T-helper 9 cell (primary cell): ENCODE measurements around the gene CDH13.
A peak's percentile ranks its signal among the peaks of the same experiment; 100 is the strongest.

Experiments used
- DNase-seq: peaks from one replicate; pipeline ENCODE4 v3.0.0-alpha.2; 2020

CDH13 gene

DNA sequence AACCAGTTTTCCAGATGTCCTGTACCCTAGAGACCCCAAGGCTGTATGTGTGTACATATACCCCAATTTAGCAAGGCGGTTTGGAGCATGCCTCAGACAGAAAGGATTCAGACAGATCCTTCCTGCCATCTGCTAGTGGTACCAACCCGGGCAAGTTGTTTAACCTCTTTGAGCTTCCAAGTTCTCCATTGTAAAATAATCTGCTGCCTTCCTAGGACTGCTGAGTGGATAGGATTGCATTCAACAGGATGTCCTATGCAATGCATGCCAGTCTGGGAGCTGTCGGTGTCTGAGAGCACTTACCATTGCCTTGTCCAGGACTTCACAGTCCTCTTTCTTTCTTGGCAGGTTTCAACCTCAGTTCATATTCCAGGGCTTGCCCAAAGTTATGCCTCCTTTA, 1.9 kb downstream of the CDH13 start:
- DNase-seq: no peak

DNA sequence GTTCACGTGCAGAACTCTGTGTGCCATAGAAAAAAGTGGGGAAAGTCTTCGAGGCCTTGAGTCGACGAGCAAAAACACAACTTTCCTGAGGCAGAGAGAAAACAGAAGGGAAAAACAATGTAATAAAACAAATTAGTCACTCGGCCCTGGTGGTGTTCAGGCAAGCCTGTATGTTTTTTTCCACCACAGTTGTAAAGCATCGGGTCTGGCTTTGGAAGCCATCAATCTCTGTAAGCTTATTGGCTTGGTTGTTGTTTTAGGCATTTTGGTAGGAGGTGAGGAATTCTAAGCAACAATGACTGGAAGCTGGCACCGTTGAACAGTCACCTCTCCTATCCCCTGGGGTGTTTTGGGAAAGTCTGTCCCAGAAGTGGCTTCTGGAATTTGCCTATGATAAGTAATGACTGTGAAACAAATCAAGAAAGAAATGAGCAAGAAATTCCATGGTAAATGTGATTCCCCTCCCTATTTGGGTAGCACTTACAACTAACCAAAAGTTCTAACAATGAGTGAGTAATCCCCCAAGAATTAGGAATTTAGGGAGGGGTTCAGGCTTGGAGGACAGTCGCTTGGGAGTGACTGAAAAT, 2.8 kb downstream of the CDH13 start:
- no peak for DNase-seq

DNA sequence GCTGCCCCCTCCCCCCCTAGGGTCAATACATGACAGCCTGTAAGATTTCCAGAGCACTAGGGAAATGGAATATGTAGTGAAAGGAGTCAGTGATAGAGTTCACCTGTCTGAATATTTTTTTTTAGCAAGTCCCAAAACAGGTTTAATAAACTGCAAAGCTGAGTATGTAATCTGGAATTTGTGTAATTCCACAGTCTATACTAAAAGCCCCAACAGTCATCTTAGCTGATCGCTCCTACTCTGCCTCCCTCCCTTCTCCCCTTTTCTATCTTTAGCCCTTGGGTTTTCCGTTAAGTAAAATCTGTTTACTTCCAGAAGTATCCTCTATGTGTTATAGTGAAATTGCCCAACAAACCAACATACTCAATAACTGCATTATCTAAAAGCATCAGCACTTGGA, 3.5 kb downstream of the CDH13 start:
- DNase-seq: no peak

DNA sequence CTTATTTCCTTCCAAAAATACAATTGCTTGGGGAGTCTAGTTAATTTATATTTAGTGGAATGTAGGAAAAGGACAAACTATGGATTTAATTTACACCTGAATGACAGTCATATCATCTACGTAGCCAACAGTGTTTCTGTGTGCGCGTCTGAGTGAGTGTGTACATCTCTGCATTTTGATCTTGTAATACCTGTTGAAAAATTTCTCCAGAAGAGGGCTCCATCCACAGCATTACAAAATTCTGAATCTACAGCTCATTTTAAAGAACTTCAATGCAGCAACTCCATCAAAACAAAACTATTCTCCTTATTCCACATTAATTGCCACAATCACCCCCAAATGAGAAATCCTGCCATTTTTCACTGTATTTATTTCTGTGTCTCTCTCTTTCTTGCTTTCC, 3.9 kb downstream of the CDH13 start:
- DNase-seq: no peak

DNA sequence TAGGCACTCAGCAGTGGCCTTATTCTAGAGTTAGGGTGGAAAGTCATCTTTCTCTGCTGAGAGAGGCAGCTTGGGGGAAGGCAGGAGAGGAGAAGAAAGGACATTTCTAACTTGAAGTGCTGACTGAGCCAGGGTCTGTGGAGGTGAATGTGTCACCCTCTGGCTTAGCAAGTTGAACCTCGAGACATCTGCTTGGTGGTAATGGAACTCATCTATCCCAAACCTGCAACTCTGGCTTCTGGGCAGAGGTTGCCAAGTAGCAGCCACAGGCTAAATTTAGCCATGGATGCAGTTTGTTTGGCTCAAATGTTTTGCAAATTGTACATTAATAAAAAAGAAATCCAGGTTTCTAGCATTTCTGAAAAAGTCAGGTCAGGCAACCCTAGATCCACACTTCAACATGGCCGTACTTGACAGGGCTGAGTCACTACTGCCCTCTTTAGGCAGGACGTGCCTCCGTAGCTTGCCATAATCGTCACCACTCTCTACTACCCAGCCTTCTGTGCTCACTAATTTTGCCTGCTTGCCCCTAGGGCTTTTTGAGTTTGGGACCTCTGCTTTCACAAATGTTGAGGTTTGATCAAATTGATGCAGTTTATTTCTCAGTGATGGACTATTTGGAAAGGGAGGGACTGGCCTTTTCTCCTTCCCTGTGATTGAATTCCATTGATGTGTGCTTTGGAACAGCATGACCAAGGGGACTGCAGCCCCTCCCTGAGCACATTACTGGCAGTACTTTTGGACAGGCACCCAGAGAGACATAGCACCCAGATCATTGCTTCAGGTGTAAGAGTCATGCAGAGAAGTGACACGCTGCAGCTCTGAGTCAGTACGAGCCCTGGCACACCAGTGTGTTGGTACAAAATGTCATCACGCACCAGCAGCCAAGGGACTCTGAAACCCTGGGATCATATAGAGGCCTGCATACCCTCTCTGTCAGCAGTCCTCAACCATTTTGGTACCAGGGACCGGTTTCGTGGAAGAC, 5.2 kb downstream of the CDH13 start:
- no peak for DNase-seq

DNA sequence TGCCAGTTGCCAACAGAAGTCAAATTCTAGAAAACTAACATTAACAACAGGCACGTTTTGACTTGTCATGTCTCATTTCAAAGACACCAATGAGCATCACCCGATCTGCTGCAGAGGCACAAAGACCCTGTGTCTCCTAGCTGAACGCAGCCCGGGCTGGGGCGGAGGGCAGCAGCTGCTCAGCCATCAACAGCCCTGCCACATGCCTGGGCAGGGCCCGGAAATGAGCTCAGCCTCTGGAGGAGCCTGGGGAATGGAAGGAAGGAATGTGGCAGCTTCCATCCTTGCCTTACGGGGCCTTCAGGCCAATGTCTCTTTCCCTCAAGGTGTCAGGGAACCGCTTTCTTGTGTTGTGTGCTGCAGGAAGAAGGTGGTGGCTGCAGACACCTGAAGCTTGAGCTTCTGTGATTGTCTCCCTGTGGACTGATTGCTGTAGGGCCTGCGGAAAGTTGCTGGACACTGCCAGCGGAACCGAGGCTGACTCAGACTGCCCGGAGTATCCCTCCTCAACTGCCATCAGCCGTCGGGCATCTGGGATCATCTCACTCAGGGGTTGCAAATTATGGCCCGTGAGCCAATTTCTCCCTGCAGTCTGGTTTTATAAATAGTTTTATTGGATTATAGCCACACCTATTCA, 7.3 kb downstream of the CDH13 start:
- no peak for DNase-seq

DNA sequence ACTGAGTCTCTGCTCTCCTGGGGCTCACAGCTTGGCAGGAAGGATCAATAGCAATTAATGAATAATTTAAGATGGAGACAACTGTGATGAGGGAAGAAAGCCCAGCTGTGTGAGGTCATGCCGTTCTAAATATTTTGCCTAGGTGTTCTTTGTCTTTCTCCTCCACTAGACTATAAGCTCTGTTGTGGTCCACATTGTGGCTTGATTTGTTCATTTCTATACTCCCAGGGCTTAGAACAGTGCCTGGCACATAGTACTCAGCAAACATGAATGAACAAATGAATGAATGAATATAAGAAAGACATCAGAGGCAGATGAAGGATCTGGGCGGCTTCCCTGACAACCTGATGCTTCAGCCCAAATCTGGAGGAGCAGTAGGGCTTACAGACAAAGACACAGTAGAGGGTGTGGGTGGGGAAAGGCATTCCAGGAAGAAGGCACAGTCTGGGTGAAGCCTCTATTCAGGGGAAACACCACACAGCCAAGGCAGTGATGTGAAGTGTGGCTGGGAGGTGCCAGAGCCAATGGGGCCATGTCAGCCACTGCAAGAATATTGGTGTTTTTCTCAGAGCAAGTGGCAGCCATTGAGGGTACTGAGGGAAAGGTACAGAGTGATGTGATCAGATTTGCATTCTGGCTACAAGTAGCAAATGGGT, 8.3 kb downstream of the CDH13 start:
- no peak for DNase-seq

DNA sequence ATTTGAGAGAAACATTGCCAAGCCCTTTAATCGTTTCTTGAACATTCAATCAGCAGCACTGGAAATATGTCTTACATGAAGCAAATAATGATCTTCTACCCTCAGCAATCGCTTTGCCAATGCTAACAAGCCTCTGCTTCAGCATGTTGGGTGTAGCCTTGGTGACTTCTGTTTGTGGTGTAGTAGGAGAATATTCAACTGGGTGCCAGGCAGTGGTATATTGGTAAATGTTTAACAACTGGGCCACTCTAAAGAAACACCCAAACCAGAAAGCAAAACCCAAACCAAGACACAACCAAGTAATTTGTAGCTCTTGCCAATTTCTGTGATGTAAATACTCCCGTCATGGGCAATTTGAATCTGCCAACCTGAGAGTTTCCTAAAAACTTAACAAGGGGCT, 9.7 kb downstream of the CDH13 start:
- DNase-seq: no peak

DNA sequence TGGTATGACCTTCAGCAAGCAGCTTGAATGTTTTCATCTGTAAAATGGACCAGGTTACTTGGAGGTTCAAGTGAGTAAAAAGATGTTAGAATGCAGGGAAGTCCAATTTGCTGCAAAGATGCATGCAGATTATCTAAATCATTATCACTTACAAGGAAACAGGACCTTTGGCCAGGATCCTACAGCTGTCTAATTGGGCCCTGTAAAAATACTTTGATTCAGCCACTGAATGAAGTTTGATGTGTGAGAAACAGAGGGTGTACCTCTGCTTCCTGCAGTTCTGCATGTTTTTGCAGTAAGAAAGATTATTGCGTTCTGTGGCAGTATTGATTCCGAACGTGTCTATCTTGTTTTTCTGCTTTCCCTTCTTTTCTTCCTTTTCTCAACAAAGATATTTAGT, 10.2 kb downstream of the CDH13 start:
- DNase-seq: no peak

DNA sequence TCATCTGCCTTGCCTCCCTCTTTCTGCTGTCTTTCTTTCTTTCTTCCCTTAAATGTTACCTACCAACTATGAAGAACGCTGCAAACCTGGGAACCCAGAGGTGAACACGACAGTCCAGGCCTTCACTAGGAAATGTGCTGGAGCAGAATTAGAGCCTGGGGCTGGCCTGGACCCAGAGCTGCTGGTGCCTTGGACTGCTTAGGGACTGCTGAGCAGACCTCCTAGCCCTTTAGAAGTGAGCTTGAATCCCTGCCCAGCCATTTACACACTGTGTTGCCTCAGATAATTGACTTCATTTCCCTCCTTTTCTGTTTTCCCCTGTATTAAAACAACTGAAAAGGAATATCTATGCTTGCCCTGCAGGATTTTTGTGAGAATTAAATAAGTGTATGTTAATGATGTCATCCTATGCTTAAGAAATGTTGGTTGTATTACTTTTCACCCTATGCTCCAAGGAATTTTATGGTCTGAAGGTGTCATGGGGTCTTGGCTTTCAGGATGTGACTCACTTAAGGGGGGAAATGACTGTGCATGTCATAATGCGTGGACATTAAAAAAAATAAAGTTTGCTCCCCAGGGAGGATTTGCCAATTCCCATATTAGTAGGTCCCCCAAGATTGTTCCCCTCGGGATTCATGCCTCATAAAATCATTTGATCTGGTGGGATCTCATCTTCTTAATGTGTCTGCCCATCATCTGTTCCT, 11.5 kb downstream of the CDH13 start:
- DNase-seq: no peak

DNA sequence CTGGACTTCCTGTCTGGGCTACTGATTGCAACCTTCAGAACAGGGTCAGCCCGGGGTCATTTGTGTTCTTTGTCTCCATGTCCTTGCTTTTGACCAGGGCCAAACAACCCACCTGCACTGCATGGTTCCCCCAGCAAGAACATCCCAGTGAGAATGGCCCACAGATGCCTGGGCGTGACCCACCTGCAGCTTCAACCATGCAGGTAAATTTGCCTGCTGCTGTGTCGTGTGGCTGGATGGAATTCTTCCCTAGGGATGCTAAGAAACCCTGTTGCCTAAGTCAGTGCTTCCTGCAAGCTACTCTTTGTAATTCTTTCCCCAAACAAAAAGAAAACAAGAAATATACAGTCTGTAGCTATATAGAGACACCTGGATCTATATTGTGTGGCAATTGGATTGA, 12.5 kb downstream of the CDH13 start:
- DNase-seq: no peak

DNA sequence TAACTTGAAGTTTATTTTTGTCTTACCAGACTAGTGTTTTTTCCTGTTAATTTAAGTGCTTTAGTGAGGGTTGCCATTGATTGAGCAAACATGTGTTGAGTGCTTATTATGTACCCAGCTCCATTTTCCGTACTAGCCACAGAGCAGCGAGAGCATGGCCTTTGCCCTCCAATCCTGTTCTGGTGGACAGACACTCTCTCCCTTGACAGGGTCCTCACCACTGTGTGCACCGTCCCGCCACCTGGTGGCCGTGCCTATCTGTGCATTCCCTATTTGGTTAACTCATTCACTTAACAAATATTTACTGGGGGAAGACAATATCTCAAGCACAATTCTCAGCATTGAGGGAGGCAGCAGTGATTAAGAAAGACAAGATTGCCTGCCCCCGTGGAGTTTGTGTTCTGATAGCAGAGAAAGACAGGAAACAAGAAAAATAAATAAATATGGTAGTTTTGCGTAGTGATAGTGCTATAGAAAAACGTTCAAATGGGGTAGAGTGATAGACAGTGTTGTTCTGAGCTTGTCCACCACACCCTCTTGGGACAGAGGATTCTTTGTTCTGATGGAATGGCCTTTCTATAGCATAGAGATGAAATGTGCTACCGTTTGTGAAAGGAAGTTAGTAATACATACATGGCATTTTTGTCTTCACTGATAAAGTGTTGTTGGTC, 13.0 kb downstream of the CDH13 start:
- DNase-seq: peak; percentile 43

DNA sequence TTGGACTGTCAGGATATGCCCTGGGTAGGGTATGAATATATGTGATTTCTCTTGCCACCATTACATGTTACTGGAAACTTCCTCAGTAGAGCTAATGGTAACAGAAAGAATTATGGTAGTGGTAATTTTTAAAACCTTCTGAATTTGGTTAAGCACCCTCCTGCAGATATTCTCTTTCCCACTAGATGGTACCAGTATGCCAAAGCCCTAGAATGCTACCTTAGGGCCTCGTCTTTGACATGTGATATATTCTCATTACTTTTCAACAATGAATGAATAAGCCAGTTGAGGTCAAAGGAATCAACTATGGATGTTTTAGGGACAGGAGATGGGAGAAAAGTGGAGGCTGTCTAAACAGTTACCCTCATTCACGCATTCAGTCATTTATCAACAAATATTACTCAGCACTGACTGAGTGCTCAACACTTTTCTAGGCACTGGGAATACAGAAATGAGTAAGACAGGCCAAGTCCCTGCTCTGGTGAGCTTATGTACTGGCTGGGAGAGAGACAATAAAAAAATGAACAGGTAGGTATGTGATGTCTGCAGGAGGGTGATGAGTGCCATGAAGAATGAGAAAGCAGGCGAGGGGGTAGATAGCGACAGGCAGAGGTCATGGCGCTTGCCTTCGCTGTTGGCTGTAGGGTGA, 14.7 kb downstream of the CDH13 start:
- DNase-seq: no peak

DNA sequence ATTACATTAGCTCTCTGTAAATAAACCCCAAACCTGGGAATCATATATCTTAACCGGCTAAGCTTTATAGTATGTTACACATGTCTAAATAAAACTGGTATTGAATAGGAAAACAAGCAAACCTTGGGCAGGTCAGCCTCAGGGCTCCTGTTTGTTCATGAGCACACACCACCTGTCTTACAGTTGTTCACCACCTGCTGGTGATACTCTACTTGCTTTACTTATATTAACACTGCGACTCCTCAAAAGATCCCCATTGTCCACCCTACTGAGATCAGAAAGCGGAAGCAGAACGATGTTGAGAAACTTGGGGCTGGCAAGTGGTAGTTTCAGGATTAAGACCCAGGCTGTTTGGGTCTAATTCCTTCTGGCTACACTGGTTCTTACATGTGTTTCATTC, 16.4 kb downstream of the CDH13 start:
- no peak for DNase-seq

DNA sequence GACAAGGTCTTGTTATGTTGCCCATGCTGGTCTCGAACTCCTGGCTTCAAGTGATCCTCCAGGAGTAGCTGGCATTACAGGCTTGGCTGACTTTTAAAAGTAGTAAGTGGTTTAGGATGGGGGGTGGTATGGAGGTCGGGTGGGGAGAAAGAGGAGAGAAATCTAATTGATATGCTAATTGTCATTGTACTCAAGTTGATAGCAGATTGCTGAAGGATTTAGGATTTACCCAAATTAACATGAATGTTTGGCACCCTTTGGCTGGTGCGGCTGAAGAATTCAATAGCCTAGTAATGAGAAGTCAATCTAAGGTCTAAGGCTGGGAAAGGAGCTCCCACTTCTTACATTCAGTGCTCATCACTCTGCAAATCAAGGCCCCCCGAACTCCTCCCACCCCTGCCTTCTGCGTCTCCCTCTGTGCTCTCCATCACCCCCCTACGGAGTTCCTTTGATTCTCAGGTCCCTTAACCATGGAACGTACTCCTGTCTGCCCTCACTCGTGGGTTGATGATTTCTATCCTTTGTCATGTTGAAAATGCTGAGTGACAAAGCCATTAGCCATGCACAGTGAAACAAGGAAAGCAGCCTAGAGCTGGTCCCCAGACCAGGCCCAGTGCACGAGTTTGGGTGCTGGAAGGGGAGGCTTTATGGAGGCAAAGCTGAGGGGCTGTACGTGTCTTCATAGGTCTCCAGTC, 17.3 kb downstream of the CDH13 start:
- no peak for DNase-seq

DNA sequence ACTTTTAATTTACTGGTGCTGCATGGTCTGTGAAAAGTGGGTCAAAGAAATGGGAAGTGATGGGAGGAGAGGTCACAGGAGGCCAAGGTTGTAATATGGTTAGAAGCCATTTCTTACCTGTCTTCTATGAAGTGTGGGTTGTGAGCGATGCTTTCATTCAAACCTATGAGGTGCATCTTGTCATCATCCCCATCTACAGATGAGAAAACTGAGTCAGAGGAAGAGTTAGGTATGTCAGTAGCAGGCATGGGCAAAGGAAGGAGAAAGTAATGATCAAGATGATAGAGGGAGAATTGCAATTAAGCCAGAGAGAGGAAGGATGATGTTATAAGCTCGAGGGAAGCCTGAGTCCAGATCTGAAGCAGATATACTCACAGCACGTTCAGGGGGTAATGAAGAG, 19.7 kb downstream of the CDH13 start:
- no peak for DNase-seq

DNA sequence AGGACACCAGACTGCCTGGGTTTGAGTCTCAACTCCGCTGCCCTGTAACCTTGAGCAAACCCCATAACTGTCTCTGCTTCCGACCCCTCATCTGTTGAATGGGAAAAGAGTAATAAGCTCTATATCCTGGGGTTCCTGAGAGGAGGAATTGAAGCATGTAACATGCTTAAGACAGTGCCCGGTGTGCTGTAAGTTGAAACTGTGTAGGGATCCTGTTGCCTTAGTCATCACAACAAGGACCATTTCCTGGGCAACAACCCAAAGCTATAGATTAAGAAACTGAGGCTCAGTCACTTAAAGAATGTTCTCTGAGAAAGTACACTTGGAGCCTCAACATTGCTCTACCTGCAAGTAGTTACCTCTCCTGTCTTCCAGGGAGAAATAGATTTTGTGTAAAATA, 23.0 kb downstream of the CDH13 start:
- DNase-seq: no peak

DNA sequence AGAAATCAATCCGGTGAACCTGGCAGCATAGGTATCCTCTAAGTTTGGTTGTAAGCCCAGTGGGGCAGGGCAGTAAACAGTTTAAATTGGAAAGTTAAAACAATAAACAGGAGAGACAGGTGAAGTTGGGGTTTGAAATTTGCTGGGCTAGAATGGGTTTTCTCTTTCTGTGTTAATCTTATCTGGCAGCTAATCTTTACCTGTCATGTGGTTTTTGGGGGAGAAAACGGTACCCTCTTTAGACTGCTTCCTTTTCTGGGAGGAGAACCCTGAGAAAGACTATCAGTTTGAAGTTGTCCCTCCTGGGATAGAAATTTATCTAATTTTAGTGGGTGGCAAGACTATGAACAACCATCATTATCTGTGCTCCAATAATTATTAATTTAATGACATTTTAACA, 24.0 kb downstream of the CDH13 start:
- no peak for DNase-seq

DNA sequence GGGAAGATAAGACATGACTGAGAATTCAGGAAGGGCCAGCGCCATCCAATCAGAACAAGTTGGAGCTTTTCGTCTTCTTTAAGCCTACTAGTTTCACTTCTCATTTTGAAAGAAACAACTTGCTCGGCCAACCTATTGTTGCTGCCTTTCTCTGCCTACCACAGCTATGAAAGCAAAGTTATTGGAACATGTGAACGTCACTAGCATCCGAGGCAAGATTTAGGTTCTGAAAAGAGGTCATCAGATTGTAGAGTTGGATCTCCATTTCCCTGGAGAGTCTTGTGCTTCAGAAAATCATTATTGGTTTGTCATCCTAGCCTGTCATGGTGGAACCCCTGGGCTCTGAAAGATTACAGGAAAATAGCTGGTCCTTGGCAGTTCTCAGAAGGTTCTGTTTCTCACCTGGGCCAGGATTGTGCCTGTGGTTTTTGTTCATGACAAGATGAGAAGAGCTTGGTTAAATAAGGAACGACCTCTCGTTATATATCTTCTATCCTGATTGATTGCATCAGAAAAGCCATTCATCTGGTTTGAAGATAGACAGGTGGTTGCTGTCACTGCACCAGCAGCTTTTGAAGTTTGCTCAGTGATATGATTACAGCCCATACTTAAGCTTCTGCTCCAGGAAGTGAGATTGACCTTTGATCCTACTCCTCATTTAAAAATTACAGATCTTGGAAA, 25.3 kb downstream of the CDH13 start:
- DNase-seq: no peak

DNA sequence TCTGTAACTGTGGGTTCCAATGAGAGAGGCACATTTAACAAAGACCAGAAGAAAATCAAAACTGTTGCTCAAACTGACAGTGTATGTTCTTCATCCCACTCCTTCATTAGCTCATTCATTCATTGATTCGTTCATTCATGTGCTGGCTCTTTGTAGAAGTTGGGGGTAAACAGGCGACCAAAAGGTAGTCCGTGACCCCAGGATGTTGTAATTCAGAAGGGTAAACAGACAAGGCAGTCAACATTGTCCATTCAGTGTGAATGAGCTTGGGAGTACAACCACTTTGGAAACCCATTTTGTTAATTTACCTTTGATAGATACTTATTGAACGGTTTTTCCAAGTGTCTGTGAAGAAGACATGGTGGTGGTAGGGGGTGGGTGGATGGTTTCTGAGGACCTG, 26.1 kb downstream of the CDH13 start:
- no peak for DNase-seq
